Measurements from ENCODE around the gene PREX1.
"Not testable (repeated sequence)": the region's sequence is repeated elsewhere in the genome, so short reads cannot be mapped to it uniquely, and the experiment has no call there.

Gene PREX1

DNA sequence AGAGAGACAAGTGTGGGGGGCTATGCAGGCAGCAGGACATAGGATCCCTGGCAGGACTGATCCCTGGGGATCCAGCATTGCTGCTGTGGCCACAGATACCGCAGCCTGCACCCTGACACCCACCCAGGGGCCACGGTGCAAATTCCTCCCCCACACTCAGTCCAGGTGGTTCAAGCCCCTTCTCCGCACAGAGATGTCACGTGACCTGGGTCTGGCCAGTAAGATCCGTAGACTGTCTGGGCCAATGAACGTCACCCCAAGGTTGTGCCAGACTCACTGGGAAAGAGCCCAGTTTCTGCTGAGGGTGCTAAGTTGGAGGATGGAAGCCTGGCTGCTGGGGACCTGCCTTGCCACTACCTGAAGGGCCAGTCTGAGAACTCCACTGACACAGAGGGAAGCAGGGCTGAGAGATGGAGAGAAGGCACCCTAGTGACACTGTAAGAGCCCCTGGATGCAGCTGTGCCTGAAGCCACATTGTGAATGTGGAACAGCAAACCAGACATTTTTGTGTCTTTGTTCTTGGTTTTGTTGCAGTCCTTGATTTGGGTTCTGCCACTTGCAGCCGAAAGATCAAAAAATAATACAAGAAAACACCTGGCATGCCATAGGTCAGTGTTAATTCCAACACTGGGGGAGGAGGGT is 228.6 kb downstream of the PREX1 start:
- DNase-seq (ENCODE audit: low read depth): no peak
- TF ChIP-seq, protein P1, sequence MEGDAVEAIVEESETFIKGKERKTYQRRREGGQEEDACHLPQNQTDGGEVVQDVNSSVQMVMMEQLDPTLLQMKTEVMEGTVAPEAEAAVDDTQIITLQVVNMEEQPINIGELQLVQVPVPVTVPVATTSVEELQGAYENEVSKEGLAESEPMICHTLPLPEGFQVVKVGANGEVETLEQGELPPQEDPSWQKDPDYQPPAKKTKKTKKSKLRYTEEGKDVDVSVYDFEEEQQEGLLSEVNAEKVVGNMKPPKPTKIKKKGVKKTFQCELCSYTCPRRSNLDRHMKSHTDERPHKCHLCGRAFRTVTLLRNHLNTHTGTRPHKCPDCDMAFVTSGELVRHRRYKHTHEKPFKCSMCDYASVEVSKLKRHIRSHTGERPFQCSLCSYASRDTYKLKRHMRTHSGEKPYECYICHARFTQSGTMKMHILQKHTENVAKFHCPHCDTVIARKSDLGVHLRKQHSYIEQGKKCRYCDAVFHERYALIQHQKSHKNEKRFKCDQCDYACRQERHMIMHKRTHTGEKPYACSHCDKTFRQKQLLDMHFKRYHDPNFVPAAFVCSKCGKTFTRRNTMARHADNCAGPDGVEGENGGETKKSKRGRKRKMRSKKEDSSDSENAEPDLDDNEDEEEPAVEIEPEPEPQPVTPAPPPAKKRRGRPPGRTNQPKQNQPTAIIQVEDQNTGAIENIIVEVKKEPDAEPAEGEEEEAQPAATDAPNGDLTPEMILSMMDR (conservative IDR thresholded peaks at IDR 0.05; ENCODE audit: low read length): no peak
- no peak overlapping the region for H3K4me3 ChIP-seq (ENCODE audit: low read length)

- DNase-seq (ENCODE audit: low read depth); H3K4me3 ChIP-seq (ENCODE audit: low read length): not testable (repeated sequence)
Observed at GRCh38 chr20:48598303-48598941, 229.4 kb downstream of the PREX1 start.

- H3K4me3 ChIP-seq (ENCODE audit: low read length): no peak overlapping the region
- no peak for DNase-seq (ENCODE audit: low read depth)
- TF ChIP-seq, protein P1 (conservative IDR thresholded peaks at IDR 0.05; ENCODE audit: low read length): no peak
Observed at GRCh38 chr20:48597521-48598302, 230.1 kb downstream of the PREX1 start.

DNA sequence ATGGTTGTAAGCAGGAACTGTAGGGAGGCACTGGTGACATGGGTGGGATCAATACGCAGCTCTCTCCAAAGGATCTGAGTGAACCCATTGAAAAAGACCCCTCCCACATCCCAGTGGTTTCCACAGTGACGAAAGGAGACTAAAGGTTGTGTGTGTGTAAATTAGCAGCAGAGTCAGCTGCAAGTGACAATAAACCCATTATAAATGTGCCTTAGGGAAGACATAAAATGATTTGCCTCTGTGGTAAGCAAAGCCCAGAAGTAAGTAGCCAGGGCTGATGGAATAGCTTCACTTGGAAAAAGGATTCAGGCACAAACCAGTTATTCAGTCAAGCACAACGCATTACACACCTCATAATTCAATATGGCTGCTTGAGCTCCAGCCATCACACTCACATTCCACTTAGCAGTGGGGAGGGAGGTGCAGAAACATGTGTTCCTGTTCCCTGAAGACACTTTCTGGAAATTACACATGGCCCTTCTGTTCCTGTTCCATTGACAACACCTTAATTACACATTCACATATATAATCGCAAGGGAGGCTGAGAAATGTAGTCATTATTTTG is 231.4 kb downstream of the PREX1 start:
- no peak for DNase-seq (ENCODE audit: low read depth)
- TF ChIP-seq, protein P1 (conservative IDR thresholded peaks at IDR 0.05; ENCODE audit: low read length): no peak
- H3K4me3 ChIP-seq (ENCODE audit: low read length): no peak overlapping the region

- no peak for DNase-seq (ENCODE audit: low read depth)
- TF ChIP-seq, protein P1 (conservative IDR thresholded peaks at IDR 0.05; ENCODE audit: low read length): no peak
- H3K4me3 ChIP-seq (ENCODE audit: low read length): no peak overlapping the region
Observed at GRCh38 chr20:48595495-48596333, 232.1 kb downstream of the PREX1 start.

- DNase-seq (ENCODE audit: low read depth): no peak
- TF ChIP-seq, protein P1 (conservative IDR thresholded peaks at IDR 0.05; ENCODE audit: low read length): no peak
- H3K4me3 ChIP-seq (ENCODE audit: low read length): no peak overlapping the region
Observed at GRCh38 chr20:48594533-48594932, 233.3 kb downstream of the PREX1 start.

Data from AG10803 (cell line).